ENCODE results near the gene PARVA. TPM values are rescaled to one million over a fixed set of nuclear protein-coding genes. Genes with fewer than 3 reads are reported as not detected.

The PARVA gene
- total and polyA plus RNA-seq, 2 of the 4 experiments (the other 2 are of a cell fraction), result 65.2 to 80.2 TPM

DNA sequence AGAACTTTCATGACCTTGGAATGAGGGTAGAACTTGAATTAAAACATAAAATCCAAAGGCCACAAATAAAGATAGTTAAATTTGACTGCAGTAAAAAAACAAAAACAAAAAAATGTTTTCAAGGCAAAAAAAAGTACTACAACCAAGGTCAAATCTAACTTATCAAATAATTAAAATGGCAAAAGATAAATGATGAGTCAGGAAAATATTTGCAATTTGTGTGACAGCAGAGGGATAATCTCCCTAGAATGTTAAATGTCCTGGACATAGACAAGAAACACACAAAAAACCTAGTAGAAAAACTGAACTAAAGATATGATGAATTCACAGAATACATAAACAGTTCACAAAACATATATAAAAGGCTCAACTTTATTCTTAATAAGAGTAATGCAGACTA, 186.6 kb downstream of the PARVA start:
- no peaks in the 10 kb centered on the region for H4K20me1 ChIP-seq (ENCODE audit: insufficient read depth, low read length)
- no peak overlapping the region for H2BK5ac ChIP-seq (ENCODE audit: low read depth, low read length, poor library complexity, severe bottlenecking)
- no peak overlapping the region for H2BK120ac ChIP-seq (ENCODE audit: low read depth, low read length)
- H3K27me3 ChIP-seq (ENCODE audit: control insufficient read depth, insufficient read depth, low read length), result no peaks in the 10 kb centered on the region
- no peak overlapping the region for H2BK20ac ChIP-seq (ENCODE audit: low read depth, low read length)
- no peaks in the 10 kb centered on the region for H3K36me3 ChIP-seq (ENCODE audit: control insufficient read depth, insufficient read depth, low read length)
- H3K9me3 ChIP-seq (ENCODE audit: control insufficient read depth, insufficient read depth, low read length), result peaks cover 4% of the 10 kb centered on the region; the same call in 1 of the 2 replicates
- no peak overlapping the region for H3K4me3 ChIP-seq (ENCODE audit: insufficient read depth, low read depth, low read length)
- no peak overlapping the region for H2BK15ac ChIP-seq (ENCODE audit: low read depth, low read length)
- H2AK9ac ChIP-seq (replicated peaks; ENCODE audit: low read depth, low read length, poor library complexity), result no peak overlapping the region
- no peak overlapping the region for H2AFZ ChIP-seq (replicated peaks; ENCODE audit: low read length, poor library complexity)
- H3K4ac ChIP-seq (ENCODE audit: low read depth, low read length), result no peak overlapping the region
- H3K79me1 ChIP-seq (ENCODE audit: low read depth in 1 of 2, low read length in 2 of 2), result no peaks in the 10 kb centered on the region
- BruUV-seq (replicated peaks), result no TSS peak
- H3K4me2 ChIP-seq (ENCODE audit: low read depth, low read length), result no peak overlapping the region
- DNase-seq, result no peak
- dilution Hi-C loops (cut with HindIII; ENCODE audit: low sequenced_read_pairs, unreplicated experiment) (no loop called here), intact Hi-C loops (cut with micrococcal nuclease) (no loop called here), in situ Hi-C loops (cut with MboI; ENCODE audit: low sequenced_read_pairs) (no loop called here)
- no peak overlapping the region for H4K8ac ChIP-seq (ENCODE audit: low read depth in 2 of 2, low read length in 2 of 2)
- no peaks in the 10 kb centered on the region for H3K9me1 ChIP-seq (ENCODE audit: insufficient read depth, low read length)
- no peak overlapping the region for H3K9ac ChIP-seq (ENCODE audit: low read depth, low read length)
- H3K18ac ChIP-seq (ENCODE audit: low read depth, low read length), result no peak overlapping the region
- no peak for ATAC-seq (ENCODE audit: low read depth)
- H4K5ac ChIP-seq (ENCODE audit: low read depth, low read length), result no peak overlapping the region
- no peak overlapping the region for H3K14ac ChIP-seq (replicated peaks; ENCODE audit: low read depth, low read length)
- peak; percentile 92 for TF ChIP-seq MAFK (IDR thresholded peaks at IDR 0.05; ENCODE audit: low read depth, low read length)
- TF ChIP-seq RAD21 (IDR thresholded peaks at IDR 0.05; ENCODE audit: low read length), result no peak
- no peak overlapping the region for H3K56ac ChIP-seq (ENCODE audit: extremely low read depth, insufficient read depth, low read length)
- no peak overlapping the region for H3K27ac ChIP-seq (ENCODE audit: insufficient read depth, low read length)
- no peak overlapping the region for H3K23ac ChIP-seq (ENCODE audit: low read depth, low read length)
- H4K91ac ChIP-seq (ENCODE audit: insufficient read depth, low read depth, low read length), result no peak overlapping the region
- H2AK5ac ChIP-seq (ENCODE audit: low read depth, low read length), result no peak overlapping the region
- no peaks in the 10 kb centered on the region for H3K4me1 ChIP-seq (ENCODE audit: control insufficient read depth, insufficient read depth, low read length)
- CTCF ChIA-PET, result no interaction called here
- POLR2A ChIA-PET (ENCODE audit: unreplicated experiment), result no interaction called here
